KMS-11 (cell line): Measurements from ENCODE around the gene ALOXE3.

Experiments
- H2AFZ ChIP-seq: fragments of 200-600 bp; sonication (generic); 2 replicates; pipeline ENCODE4 v1.6.1; 2016; ENCODE audit warnings: antibody characterized with exemption, mixed run types, low read depth
- H3K27ac ChIP-seq: fragments of 200-600 bp; sonication (generic); 2 replicates; pipeline ENCODE4 v1.6.1; 2016; ENCODE audit warnings: mild to moderate bottlenecking, mixed run types
- H3K27me3 ChIP-seq: fragments of 200-600 bp; sonication (generic); 2 replicates; pipeline ENCODE4 v1.6.1; 2017; ENCODE audit warnings: mild to moderate bottlenecking, low read depth, mixed run types, moderate library complexity; ENCODE audit not compliant: insufficient read depth
- H3K36me3 ChIP-seq: fragments of 200-600 bp; sonication (generic); 2 replicates; pipeline ENCODE4 v1.6.1; 2017; ENCODE audit warnings: mild to moderate bottlenecking, mixed run types; ENCODE audit not compliant: insufficient read depth
- H3K4me1 ChIP-seq: fragments of 200-600 bp; sonication (generic); 2 replicates; pipeline ENCODE4 v1.6.1; 2016; ENCODE audit warnings: mild to moderate bottlenecking, low read depth, mixed run types; ENCODE audit not compliant: poor library complexity, severe bottlenecking
- H3K4me2 ChIP-seq: fragments of 200-600 bp; sonication (generic); 2 replicates; pipeline ENCODE4 v1.7.0; 2016; ENCODE audit warnings: mild to moderate bottlenecking, mixed run types
- H3K4me3 ChIP-seq: fragments of 200-600 bp; sonication (generic); IDR thresholded peaks from 2 replicates; pipeline ENCODE4 v1.6.1; 2017; ENCODE audit warnings: low read depth, low read length, mixed read lengths; ENCODE audit not compliant: insufficient read depth
- H3K79me2 ChIP-seq: fragments of 200-600 bp; sonication (generic); 2 replicates; pipeline ENCODE4 v1.6.1; 2016; ENCODE audit warnings: low read depth, mixed run types; ENCODE audit not compliant: insufficient read depth
- H3K9ac ChIP-seq: fragments of 200-600 bp; sonication (generic); 2 replicates; pipeline ENCODE4 v1.6.1; 2016; ENCODE audit warnings: mild to moderate bottlenecking, mixed run types
- H4K20me1 ChIP-seq: fragments of 200-600 bp; sonication (generic); 2 replicates; pipeline ENCODE4 v1.6.1; 2016; ENCODE audit warnings: mild to moderate bottlenecking, mixed run types; ENCODE audit not compliant: insufficient read depth
- CTCF ChIP-seq: fragments of 200-600 bp; sonication (generic); conservative IDR thresholded peaks from 2 replicates; pipeline ENCODE4 v1.6.1; 2017; ENCODE audit warnings: low read depth, mild to moderate bottlenecking, antibody characterized with exemption, low read length, moderate library complexity, mixed read lengths

Gene ALOXE3

GRCh38 chr17:8153031-8153451 is 34.7 kb upstream of the ALOXE3 start:
- H2AFZ ChIP-seq = no peak overlapping the region
- no peaks in the 10 kb centered on the region for H4K20me1 ChIP-seq
- H3K4me2 ChIP-seq = no peak overlapping the region
- H3K27me3 ChIP-seq = no peaks in the 10 kb centered on the region
- TF ChIP-seq CTCF = no peak
- no peaks in the 10 kb centered on the region for H3K36me3 ChIP-seq
- no peak overlapping the region for H3K27ac ChIP-seq
- no peaks in the 10 kb centered on the region for H3K4me1 ChIP-seq
- no peaks in the 10 kb centered on the region for H3K79me2 ChIP-seq
- no peak overlapping the region for H3K4me3 ChIP-seq
- H3K9ac ChIP-seq = no peak overlapping the region

GRCh38 chr17:8152112-8152775 is 33.9 kb upstream of the ALOXE3 start, which contains the start of gene PER1:
TSS of gene PER1 (minus strand) at chr17:8152404. CDS start at chr17:8150706, 1,698 bp downstream.
- Histone ChIP-seq H4K20me1 (no peaks in the 10 kb centered on the region), H3K9ac (peak within 1 kb of the TSS; percentile 6; the same call in 1 of the 2 replicates), H3K4me2 (peak within 1 kb of the TSS; percentile 33), H3K79me2 (no peaks in the 10 kb centered on the region), H3K4me1 (no peaks in the 10 kb centered on the region), H3K36me3 (no peaks in the 10 kb centered on the region), H3K27me3 (no peaks in the 10 kb centered on the region), H3K27ac (0 out of 2 replicates have a peak within 1 kb of the TSS, but pooled peaks have one; percentile 11), H3K4me3 (no peak within 1 kb of the TSS), H2AFZ (no peak within 1 kb of the TSS)
- TF ChIP-seq CTCF = no peak

GRCh38 chr17:8151641-8152111 is 33.4 kb upstream of the ALOXE3 start:
- Histone ChIP-seq H2AFZ (no peak overlapping the region), H3K27me3 (no peaks in the 10 kb centered on the region), H4K20me1 (no peaks in the 10 kb centered on the region), H3K4me1 (no peaks in the 10 kb centered on the region), H3K36me3 (no peaks in the 10 kb centered on the region), H3K4me2 (peak overlapping the region; percentile 33), H3K27ac (0 out of 2 replicates have a peak overlapping the region, but pooled peaks have one; percentile 11), H3K79me2 (no peaks in the 10 kb centered on the region), H3K4me3 (no peak overlapping the region), H3K9ac (peak overlapping the region; percentile 6; the same call in 1 of the 2 replicates)
- no peak for TF ChIP-seq CTCF

- no peaks in the 10 kb centered on the region for H3K4me1 ChIP-seq
- peak overlapping the region; percentile 33 for H3K4me2 ChIP-seq
- 0 out of 2 replicates have a peak overlapping the region, but pooled peaks have one; percentile 11 for H3K27ac ChIP-seq
- no peak for TF ChIP-seq CTCF
- no peaks in the 10 kb centered on the region for H3K36me3 ChIP-seq
- no peak overlapping the region for H3K4me3 ChIP-seq
- no peaks in the 10 kb centered on the region for H4K20me1 ChIP-seq
- no peaks in the 10 kb centered on the region for H3K27me3 ChIP-seq
- no peak overlapping the region for H2AFZ ChIP-seq
- no peak overlapping the region for H3K9ac ChIP-seq
- no peaks in the 10 kb centered on the region for H3K79me2 ChIP-seq
These were observed 32.9 kb upstream of the ALOXE3 start for GRCh38 chr17:8151120-8151640.
